ENCODE results near the gene COQ9.

COQ9 gene

DNA sequence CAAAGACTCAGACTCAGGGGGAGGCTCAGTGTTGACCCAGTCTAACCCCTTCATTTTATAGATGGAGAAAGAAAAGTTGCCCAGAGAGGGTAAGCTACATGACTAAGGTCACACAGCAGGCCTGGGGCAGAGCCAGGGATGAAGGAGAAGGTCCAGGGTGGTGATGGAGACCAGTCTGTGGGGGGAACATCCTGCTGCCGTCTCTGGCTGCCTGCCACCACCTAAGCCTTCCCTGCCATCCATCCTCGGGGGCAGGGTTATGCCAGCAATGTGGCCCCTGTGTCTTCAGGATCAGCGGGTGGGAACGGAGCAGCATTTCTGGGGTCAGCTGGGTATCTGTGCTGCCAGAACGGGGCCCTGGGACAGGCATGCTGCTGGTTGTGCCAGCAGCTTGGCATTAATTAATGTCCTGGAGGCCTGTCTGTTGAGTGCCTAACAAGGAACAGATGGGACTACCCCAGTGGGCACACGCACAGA, 33.5 kb downstream of the COQ9 start:
- Mint-ChIP-seq H3K27ac (no peak overlapping the region), H3K9me3 (no peaks in the 10 kb centered on the region), H3K36me3 (ENCODE audit: low read depth) (no peaks in the 10 kb centered on the region), H3K4me3 (no peak overlapping the region), H3K27me3 (peaks cover 83% of the 10 kb centered on the region), H3K4me1 (ENCODE audit: low read depth) (peaks cover 24% of the 10 kb centered on the region)
- intact Hi-C loops (cut with micrococcal nuclease) = no loop called here

DNA sequence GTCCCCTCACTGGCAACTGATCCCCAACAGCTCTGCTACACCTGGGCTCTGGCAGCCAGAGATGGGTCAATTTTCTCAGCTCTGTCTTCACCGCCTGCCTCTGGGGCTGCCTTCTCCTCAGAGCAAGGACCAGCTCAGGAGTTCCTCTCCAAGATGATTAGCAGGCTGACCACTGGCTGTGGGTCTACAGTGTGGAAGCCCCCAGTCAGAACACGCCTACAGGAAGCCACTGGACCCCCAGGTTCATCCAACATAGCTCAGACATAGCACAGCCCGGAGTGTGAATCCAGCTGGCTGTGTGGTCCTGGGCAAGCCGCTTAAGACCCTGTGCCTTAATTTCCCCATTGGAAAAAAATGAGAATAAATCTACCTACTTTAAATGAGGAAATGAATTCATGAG, 34.1 kb downstream of the COQ9 start:
- H3K9me3 Mint-ChIP-seq = no peaks in the 10 kb centered on the region
- no peak overlapping the region for H3K27ac Mint-ChIP-seq
- H3K4me1 Mint-ChIP-seq (ENCODE audit: low read depth) = peaks cover 25% of the 10 kb centered on the region
- H3K4me3 Mint-ChIP-seq = no peak overlapping the region
- peaks cover 79% of the 10 kb centered on the region for H3K27me3 Mint-ChIP-seq
- intact Hi-C loops (cut with micrococcal nuclease) = no loop called here
- no peaks in the 10 kb centered on the region for H3K36me3 Mint-ChIP-seq (ENCODE audit: low read depth)

DNA sequence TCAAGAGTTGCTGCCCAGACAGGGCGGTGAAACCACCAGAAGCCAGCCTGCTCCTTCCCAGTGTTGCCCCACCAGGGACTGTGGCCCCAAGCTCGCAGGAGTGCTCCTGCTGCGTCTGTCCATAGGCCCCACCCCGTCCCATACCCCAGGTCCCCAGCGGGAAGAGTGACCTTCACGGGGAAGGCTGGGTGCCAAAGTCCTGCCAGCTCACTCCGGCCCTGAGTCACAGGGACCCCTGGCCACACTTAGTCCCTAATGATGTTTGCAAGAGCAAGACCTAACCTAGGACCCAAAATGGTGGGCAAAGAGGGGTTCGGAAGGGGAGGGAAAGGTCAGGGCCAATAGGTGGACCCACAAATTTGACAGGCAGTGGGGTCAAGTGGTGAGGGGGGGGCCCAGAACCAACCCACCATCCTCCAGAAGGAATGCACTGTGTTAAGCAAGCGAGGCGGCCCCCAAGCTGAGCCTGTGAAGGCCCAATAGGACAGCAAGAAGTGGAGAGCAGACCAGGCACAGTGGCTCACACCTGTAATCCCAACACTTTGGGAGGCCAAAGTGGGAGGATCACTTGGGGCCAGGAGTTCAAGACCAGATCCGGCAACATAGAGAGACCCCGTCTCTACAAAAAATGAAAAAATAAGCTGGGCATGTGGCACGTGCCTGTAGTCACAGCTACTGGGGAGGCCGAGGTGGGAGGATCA, 35.7 kb downstream of the COQ9 start:
- no peaks in the 10 kb centered on the region for H3K36me3 Mint-ChIP-seq (ENCODE audit: low read depth)
- H3K9me3 Mint-ChIP-seq = no peaks in the 10 kb centered on the region
- no peak overlapping the region for H3K27ac Mint-ChIP-seq
- H3K4me3 Mint-ChIP-seq = no peak overlapping the region
- intact Hi-C loops (cut with micrococcal nuclease) = no loop called here
- H3K27me3 Mint-ChIP-seq = peaks cover 72% of the 10 kb centered on the region
- peaks cover 31% of the 10 kb centered on the region for H3K4me1 Mint-ChIP-seq (ENCODE audit: low read depth)

DNA sequence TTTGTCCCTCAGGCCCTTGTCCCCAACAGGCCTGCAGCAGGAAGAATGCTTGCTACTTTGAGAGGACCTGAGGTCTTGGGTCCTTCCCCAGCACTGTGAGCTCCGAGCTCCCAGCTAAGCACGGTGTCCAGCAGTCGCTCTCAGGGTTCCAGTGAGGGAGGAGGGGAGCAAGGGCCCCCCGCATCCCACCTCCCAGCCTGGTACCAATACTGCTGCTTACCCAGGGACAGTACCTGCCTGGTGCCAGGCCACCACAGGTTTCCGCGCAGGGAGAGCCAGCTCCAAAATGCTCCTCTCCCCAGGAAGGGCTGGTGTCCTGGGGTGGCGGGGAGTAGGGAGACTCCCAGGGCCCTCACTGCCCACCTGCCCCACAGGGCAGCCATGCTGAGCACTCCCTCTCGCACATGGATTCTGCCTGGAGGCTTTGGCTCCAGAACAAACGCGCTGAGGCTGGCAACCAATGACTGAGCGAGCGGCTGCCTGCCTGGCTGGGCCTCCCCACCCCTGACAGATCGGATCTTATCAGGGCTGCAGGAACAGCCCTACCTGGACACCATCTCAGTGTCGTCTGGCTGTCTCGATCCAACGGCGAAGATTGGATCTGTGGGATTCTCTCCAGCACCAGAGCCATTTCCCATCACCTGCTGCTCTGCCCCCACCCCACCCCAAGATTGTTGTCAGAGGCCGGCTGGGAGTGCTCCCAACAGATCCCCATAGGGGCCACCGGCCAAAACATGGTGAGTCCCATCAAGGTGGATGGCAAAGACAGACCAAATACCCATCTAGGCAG, 36.6 kb downstream of the COQ9 start:
- intact Hi-C loops (cut with micrococcal nuclease) = no loop called here
- H3K4me3 Mint-ChIP-seq = no peak overlapping the region
- peaks cover 26% of the 10 kb centered on the region for H3K4me1 Mint-ChIP-seq (ENCODE audit: low read depth)
- H3K27ac Mint-ChIP-seq = no peak overlapping the region
- H3K9me3 Mint-ChIP-seq = no peaks in the 10 kb centered on the region
- no peaks in the 10 kb centered on the region for H3K36me3 Mint-ChIP-seq (ENCODE audit: low read depth)
- H3K27me3 Mint-ChIP-seq = peaks cover 63% of the 10 kb centered on the region

DNA sequence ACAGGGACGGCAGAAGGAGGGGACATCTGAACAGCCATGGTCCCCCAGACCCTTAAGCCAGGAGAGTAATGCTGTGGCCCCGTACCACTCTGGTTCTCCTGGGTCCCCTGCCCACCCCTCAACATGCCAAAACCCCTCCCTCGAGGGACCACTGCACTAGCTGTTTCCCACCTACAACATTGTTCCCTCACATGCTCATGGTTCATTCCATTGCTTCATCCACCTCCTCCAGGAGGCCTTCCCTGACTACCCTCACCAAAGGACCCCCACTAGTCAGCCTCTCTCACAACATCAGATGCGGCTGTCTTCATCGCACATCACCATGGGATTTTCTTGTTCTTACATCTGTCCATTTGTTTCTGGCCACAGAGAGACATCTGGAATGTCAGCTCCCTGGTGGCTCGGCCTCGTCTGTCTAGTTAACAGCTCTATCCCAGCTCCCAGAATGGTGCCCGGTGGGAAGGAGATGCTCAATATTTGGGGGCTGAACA, 37.3 kb downstream of the COQ9 start:
- H3K9me3 Mint-ChIP-seq = no peaks in the 10 kb centered on the region
- H3K36me3 Mint-ChIP-seq (ENCODE audit: low read depth) = no peaks in the 10 kb centered on the region
- intact Hi-C loops (cut with micrococcal nuclease) = no loop called here
- H3K27me3 Mint-ChIP-seq = peaks cover 57% of the 10 kb centered on the region
- H3K4me1 Mint-ChIP-seq (ENCODE audit: low read depth) = peaks cover 21% of the 10 kb centered on the region
- no peak overlapping the region for H3K27ac Mint-ChIP-seq
- H3K4me3 Mint-ChIP-seq = no peak overlapping the region

DNA sequence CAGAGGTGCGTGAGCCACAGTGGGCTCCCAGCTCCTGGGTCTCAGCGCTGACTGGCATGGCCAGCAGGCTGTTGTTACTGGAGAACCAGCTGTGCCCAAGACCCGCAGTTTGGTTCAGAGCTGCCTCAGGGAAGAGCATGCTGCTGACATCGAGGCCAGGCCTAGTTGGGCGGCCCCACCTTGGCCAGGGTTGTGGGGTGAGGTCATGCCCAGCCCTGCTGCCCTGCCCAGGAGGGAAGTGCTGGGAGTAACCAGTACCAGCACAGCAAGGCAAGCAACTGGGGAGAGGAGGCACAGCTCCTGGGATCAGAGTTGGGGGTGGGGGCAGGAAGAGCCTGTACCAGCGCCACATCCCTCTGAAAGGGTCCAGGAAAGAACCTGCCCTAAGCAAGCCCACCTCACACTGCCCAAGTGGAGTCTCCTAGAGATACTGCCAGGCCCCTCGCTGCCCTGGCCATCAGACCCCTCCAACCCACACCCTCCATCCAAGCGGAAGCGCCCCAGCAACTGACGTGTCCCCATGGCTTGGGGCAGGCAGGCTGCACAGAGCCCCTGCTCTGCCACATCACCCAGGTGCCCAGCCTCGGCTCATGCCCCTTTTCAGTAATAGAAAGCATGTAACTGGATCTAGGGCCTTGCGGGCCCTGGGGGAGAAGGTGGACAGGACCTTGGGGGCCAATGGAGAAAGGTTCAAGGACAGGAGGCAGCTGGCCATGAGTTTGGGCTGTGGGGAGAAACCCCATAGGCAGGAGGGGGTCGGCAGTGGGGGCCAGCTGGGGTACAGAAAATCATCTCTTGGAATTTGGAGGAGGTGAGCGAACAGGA, 38.0 kb downstream of the COQ9 start:
- Mint-ChIP-seq H3K27me3 (peaks cover 49% of the 10 kb centered on the region), H3K4me3 (peak overlapping the region; percentile 74), H3K4me1 (ENCODE audit: low read depth) (peaks cover 17% of the 10 kb centered on the region), H3K36me3 (ENCODE audit: low read depth) (no peaks in the 10 kb centered on the region), H3K27ac (peak overlapping the region; percentile 72), H3K9me3 (no peaks in the 10 kb centered on the region)
- intact Hi-C loops (cut with micrococcal nuclease) = no loop called here

DNA sequence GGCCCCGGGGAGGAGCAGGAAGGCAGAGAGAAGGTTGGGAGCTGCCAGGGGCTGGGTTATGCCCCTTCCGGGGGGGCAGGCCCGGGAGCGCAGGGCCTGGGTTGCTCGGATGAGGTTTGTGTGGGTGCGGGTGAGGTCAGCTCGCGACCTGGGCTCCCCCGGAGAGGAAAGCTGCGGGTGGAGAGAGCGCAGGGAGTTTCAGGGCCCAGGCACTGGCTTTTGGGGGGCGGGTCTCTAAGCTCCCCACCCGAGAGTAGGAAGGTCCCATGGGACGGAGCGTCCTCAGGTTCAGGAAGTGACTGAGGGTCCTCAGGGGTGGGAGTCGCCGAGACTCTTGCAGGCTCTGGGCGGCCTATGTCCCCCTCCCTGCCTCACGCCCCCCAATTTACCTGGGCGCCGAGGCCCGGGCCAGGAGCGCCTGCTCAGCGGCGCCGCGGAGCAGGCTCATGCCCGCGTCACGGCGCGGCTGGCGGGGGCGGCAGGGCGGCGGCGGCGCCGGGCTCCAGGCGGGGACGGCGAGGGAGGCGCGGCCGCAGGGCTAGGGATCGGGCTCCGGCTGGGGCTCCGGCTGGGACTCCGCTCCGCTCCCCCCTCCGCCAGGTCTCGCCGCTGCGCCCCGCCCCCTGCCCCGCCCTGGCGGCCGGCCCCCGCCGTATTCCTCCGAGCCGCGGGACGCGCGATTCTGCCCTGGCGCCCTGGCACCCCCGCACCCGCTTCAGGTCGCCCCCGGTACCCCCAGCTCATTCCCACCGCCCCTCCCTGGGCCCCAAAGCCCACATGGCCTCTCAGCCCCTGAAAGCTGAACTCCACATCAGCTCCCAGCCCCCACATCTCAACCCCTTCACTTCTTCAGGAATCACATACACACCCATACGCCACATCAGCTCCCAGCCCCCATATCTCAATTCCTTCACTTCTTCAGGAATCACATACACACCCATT, 38.9 kb downstream of the COQ9 start, which contains the start of gene DOK4:
DOK4 (minus strand) TSS at position 578 of the 942 bp plus-strand sequence. CDS start 6,986 bp downstream, outside the sequence.
- Mint-ChIP-seq H3K9me3 (no peaks in the 10 kb centered on the region), H3K4me1 (ENCODE audit: low read depth) (peaks cover 17% of the 10 kb centered on the region), H3K27me3 (peaks cover 45% of the 10 kb centered on the region), H3K27ac (peak within 1 kb of the TSS; percentile 72), H3K36me3 (ENCODE audit: low read depth) (no peaks in the 10 kb centered on the region), H3K4me3 (peak within 1 kb of the TSS; percentile 74)
- intact Hi-C loops (cut with micrococcal nuclease) = no loop called here

DNA sequence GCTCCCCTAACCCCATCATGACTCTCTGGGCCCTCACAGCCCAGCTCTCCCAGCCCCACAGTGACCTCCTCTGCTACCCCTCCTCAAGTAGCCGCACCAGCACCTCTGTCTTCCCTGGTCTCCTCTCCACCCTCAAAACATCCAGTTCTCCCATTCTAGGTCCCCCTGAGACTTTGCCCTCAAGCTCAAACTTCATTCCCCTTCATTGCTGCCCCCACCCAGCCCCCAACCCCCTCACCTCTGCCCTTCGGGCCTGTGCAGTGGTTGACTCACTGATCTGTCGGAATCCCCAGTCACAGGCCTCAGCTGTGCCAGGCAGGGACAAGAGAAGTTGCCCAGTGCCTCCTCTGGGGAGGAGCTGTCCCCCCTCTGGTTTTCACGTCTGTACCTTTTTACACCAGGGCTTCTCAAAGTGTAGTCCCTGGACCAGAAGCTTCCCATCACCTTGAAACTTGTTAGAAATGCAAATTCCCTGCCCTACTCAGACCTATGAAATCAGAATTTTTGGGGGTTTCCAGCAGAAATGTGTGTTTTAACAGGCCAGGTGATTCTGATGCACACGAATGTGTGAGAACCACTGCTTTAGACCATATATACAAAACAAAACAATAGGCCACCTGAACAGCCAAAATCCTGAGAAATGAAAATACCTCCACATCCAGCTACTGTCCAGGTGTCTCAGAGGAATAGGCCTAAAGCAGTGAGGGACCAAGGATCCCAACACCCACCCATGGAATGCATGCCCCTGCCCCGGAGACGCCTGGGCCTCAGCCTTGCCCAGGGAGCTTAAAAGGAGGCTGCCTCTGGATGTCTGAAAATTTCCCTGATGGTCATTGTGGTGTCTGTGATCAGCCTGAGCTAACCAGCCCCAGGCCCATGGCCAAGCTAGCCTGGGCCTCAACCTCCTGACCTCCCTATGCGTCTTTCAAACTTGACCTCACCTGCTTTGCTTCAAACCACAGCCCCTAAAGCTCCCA, 39.9 kb downstream of the COQ9 start:
- Mint-ChIP-seq H3K36me3 (ENCODE audit: low read depth) (no peaks in the 10 kb centered on the region), H3K4me1 (ENCODE audit: low read depth) (peaks cover 17% of the 10 kb centered on the region), H3K27ac (no peak overlapping the region), H3K9me3 (no peaks in the 10 kb centered on the region), H3K27me3 (peaks cover 42% of the 10 kb centered on the region), H3K4me3 (peak overlapping the region; percentile 58)
- intact Hi-C loops (cut with micrococcal nuclease) = no loop called here

DNA sequence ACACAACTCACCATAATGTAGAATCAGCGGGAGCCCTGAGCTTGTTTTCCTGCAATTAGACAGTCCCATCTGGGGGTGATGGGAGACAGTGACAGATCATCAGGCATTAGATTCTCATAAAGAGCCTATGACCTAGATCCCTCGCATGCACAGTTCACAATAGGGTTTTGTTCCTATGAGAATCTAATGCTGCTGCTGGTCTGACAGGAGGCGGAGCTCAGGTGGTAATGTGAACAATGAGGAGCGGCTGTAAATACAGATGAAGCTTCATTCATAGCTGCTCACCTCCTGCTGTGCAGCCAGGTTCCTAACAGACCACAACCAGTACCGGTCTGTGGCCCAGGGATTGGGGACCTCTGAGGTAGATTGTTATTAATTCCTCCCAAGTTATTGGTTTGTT, 42.0 kb downstream of the COQ9 start:
- intact Hi-C loops (cut with micrococcal nuclease) = no loop called here
- Mint-ChIP-seq H3K36me3 (ENCODE audit: low read depth) (no peaks in the 10 kb centered on the region), H3K27me3 (peaks cover 42% of the 10 kb centered on the region), H3K4me1 (ENCODE audit: low read depth) (peaks cover 17% of the 10 kb centered on the region), H3K4me3 (no peak overlapping the region), H3K27ac (no peak overlapping the region), H3K9me3 (no peaks in the 10 kb centered on the region)

DNA sequence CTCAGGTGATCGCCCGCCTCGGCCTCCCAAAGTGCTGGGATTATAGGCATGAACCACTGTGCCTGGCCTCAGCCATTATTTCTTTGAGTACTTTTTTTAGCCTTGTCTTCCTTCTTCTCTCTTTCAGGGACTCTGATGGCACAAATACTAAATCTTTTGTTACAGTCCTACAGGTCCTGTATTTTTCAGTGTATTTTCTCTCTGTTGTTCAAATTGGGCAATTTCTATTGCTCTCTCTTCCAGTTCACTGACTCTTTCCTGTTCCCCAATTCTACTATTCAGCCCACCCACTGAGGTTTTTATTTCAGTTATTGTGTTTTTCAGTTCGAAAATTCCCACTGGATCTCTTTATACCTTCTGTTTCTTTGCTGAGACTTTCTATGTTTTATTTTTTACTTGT, 46.5 kb downstream of the COQ9 start:
- Mint-ChIP-seq H3K27me3 (peaks cover 25% of the 10 kb centered on the region), H3K36me3 (ENCODE audit: low read depth) (no peaks in the 10 kb centered on the region), H3K4me1 (ENCODE audit: low read depth) (no peaks in the 10 kb centered on the region), H3K9me3 (no peaks in the 10 kb centered on the region), H3K4me3 (no peak overlapping the region), H3K27ac (no peak overlapping the region)
- intact Hi-C loops (cut with micrococcal nuclease) = no loop called here

DNA sequence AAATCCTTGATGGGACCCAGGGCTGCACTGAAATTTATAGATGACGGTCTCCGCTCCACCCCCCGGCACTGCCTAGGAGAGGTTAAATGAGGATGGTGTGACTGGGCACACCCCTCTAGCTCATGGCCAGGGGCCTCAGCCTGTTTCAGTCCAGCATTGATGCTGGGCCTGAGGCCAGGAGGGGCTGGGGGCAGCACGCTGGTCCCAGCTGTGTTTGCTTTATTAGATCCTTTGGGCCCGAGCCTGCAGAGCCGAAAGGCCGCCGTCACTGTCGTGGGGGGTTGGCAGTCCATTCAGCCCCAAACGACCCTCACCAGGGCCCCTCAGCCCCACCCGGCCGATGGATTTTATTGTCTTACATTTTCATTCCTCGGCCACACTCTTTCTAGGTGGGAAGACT, 49.8 kb downstream of the COQ9 start:
- Mint-ChIP-seq H3K9me3 (no peaks in the 10 kb centered on the region), H3K27ac (no peak overlapping the region), H3K27me3 (peaks cover 27% of the 10 kb centered on the region), H3K4me3 (no peak overlapping the region), H3K4me1 (ENCODE audit: low read depth) (no peaks in the 10 kb centered on the region), H3K36me3 (ENCODE audit: low read depth) (no peaks in the 10 kb centered on the region)
- intact Hi-C loops (cut with micrococcal nuclease) = no loop called here

DNA sequence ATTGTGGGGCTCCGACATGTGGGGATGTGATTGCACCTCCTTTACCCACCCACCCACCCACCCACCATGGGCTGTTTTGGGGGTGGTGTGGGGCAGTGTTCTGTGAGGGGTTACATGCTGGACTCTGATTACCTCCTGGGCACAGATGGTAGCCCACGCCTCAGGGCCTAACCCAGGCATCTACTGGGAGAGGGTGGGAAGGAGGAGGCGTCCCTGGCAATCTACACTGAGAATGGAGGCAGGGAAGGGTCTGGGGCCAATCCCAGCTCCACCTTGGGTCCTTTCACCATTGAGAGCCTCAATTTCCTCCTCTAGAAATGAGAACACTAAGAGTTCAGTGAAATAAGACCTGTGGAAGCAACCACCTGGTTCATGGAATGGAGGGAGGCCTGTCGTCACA, 50.8 kb downstream of the COQ9 start:
- Mint-ChIP-seq H3K9me3 (no peaks in the 10 kb centered on the region), H3K4me3 (no peak overlapping the region), H3K27me3 (peaks cover 30% of the 10 kb centered on the region), H3K4me1 (ENCODE audit: low read depth) (no peaks in the 10 kb centered on the region), H3K27ac (no peak overlapping the region), H3K36me3 (ENCODE audit: low read depth) (no peaks in the 10 kb centered on the region)
- intact Hi-C loops (cut with micrococcal nuclease) = no loop called here

All from dendritic cell treated with granulocyte-macrophage colony-stimulating factor and Interleukin-4, amounts not matched to agents 40 ng/mL and 50 ng/mL, for 4 days (primary cell).